Measurements from ENCODE around the gene SCN7A.

SCN7A gene

DNA sequence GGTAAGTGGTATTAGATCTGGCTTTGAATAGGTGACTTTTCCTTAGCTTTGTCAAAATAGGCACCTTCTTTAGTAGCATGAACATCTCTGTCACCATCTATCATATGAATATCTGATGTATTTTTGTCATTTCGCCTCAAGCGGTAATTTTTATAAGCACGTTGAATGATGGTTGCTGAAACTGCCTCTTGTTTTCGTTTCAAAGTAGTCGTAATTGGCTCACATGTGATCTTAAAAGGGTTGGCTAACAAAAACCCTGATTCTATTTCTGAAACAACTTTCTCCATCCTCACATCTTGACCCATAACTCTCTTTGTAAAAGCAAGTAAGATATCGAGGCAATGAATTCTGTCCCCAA, 88.5 kb downstream of the SCN7A start:
- H3K27me3 ChIP-seq = no peaks in the 10 kb centered on the region
- H3K4me3 ChIP-seq = no peak overlapping the region
- no peak overlapping the region for H3K9ac ChIP-seq
- no peaks in the 10 kb centered on the region for H3K36me3 ChIP-seq
- no peak overlapping the region for H3K27ac ChIP-seq
- no peak for TF ChIP-seq Cebpa-rat (IDR thresholded peaks at IDR 0.05)
- H4K20me1 ChIP-seq = no peaks in the 10 kb centered on the region
- H3K4me1 ChIP-seq = no peaks in the 10 kb centered on the region
- no peak overlapping the region for H3K4me2 ChIP-seq
- H3K9me3 ChIP-seq = no peaks in the 10 kb centered on the region

DNA sequence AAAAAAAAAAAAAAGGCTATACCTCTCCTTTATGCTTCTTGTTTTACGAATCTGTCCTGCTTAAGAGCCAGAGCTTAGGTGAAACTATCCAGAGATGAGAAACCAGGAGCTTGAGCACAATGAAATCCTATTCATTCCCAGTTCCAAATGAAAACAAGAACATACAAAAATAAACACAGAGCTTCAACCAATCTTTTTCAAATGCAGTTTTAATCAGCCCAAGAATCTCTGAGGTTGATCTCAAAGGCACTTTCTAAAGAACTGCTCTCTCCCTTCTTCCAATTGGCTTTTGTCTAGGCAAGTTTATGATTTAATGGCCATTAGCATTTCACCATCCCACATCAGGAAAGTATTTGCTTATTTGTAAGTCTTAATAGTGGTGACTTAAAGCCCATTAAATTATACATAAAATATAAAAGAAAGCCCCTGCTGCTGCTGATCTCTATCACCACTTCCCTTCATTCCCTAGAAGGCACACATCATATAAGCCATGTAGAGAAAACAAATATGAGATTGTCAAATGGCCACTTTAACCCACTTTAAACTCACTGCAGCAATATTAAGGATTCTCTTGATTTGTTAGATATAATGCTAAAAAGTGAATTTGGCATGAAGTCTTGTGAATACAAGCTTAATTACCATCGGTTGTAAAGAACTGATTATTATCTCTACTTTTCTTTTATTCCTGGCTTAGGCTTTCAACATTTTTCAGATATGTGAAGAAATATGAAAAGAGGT, 89.0 kb downstream of the SCN7A start:
- Histone ChIP-seq H3K9me3 (no peaks in the 10 kb centered on the region), H3K4me1 (no peaks in the 10 kb centered on the region), H4K20me1 (no peaks in the 10 kb centered on the region), H3K9ac (no peak overlapping the region), H3K27me3 (no peaks in the 10 kb centered on the region), H3K4me2 (no peak overlapping the region), H3K36me3 (no peaks in the 10 kb centered on the region), H3K4me3 (no peak overlapping the region), H3K27ac (no peak overlapping the region)
- no peak for TF ChIP-seq Cebpa-rat (IDR thresholded peaks at IDR 0.05)

DNA sequence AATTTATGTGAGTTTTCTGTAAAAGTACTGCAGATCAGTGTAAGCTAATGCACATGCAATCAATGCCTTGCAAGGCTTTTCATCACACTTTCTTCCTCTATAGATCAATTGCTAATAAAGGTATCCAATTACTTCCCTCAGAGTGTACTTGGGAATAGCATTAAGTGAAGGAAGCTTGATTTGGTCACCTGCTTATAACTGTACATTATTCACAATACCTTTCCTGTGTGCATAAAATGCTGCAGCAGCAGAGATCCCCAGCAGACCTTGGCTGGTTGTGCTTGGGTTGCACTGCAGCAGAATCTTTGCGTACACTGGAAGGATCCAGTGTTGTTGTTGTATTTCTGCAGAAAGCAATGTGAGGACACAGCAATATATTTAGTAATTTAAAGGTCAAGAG, 99.8 kb downstream of the SCN7A start:
- no peak overlapping the region for H3K9ac ChIP-seq
- no peaks in the 10 kb centered on the region for H3K4me1 ChIP-seq
- no peak for TF ChIP-seq Cebpa-rat (IDR thresholded peaks at IDR 0.05)
- H3K36me3 ChIP-seq = no peaks in the 10 kb centered on the region
- no peaks in the 10 kb centered on the region for H3K27me3 ChIP-seq
- no peak overlapping the region for H3K4me2 ChIP-seq
- no peaks in the 10 kb centered on the region for H3K9me3 ChIP-seq
- H4K20me1 ChIP-seq = no peaks in the 10 kb centered on the region
- no peak overlapping the region for H3K4me3 ChIP-seq
- no peak overlapping the region for H3K27ac ChIP-seq

DNA sequence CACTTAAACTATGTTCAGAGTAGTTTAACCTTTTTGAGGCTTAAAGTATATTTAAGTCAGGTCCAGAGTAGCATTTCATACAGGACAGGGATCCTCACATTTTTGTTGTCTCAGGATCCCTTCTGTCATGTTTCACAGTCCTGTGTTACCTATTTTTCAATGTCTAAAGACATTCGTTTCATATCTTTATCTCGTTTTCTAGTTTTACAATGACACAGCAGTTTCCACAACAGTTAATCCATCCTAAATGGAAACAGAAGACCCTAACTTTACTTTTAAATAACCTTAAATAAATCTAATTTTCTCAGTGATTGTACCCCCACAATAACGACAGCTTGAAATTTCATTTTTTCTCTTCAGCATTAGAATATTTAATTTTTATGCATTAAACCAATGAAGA, 101.0 kb downstream of the SCN7A start:
- H3K4me2 ChIP-seq = no peak overlapping the region
- H3K4me1 ChIP-seq = peaks cover 6% of the 10 kb centered on the region; the same call in 1 of the 2 replicates
- no peaks in the 10 kb centered on the region for H3K36me3 ChIP-seq
- H3K27me3 ChIP-seq = no peaks in the 10 kb centered on the region
- no peaks in the 10 kb centered on the region for H4K20me1 ChIP-seq
- H3K9ac ChIP-seq = no peak overlapping the region
- H3K9me3 ChIP-seq = no peaks in the 10 kb centered on the region
- H3K4me3 ChIP-seq = no peak overlapping the region
- H3K27ac ChIP-seq = no peak overlapping the region
- TF ChIP-seq Cebpa-rat (IDR thresholded peaks at IDR 0.05) = no peak

DNA sequence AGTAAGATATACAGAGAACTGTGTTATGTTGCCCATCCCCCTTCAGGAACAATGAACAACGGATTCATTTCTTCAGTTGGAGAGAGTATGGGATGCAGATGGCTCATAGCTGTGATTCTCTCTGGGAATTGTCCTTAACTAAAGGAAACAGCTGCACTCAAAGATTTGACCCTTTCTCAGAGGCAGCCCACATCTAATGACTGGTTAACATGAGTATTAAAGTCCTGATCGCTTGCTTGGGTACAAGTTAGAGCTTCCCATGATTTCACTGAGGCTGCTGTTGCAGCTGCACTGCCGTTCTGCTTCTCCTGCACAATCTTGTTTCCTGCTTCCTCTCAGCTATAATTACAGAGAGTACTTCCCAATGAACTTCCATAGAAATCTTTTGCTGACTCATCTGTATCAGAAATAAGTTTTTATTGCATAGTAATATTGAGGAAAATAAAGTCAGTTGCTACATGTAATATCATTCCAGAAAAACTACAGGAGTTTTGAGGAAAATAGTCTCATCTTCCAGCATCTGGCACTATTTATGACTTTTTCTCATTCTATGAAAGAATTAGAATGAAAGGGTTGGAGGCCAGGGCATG, 105.5 kb downstream of the SCN7A start:
- Histone ChIP-seq H3K4me1 (peaks cover 6% of the 10 kb centered on the region; the same call in 1 of the 2 replicates), H3K9me3 (no peaks in the 10 kb centered on the region), H4K20me1 (no peaks in the 10 kb centered on the region), H3K9ac (no peak overlapping the region), H3K27ac (no peak overlapping the region), H3K4me3 (no peak overlapping the region), H3K27me3 (no peaks in the 10 kb centered on the region), H3K4me2 (peak overlapping the region; percentile 18; the same call in 1 of the 2 replicates), H3K36me3 (no peaks in the 10 kb centered on the region)
- TF ChIP-seq Cebpa-rat (IDR thresholded peaks at IDR 0.05) = no peak

DNA sequence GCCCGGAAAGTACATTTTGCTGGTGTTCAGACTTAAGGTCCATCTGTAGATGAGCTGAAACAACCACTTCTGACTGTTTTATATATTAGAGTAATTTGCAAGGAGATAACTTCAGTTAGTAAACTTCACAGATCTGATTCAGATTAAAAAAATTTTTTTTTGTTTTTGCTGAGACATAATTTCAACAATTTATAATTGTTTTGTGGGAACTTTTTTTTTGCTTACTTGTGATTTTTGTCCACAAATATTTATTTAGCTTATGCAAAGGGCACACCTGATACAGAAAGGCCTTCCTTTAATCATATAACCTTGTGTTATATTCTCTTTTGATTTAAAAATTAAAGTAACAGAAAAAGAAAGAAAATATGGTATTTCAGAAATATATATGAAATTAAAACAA, 108.7 kb downstream of the SCN7A start:
- Histone ChIP-seq H4K20me1 (no peaks in the 10 kb centered on the region), H3K4me3 (no peak overlapping the region), H3K9ac (no peak overlapping the region), H3K27me3 (no peaks in the 10 kb centered on the region), H3K9me3 (no peaks in the 10 kb centered on the region), H3K4me1 (peaks cover 6% of the 10 kb centered on the region; the same call in 1 of the 2 replicates), H3K27ac (no peak overlapping the region), H3K36me3 (no peaks in the 10 kb centered on the region), H3K4me2 (no peak overlapping the region)
- no peak for TF ChIP-seq Cebpa-rat (IDR thresholded peaks at IDR 0.05)

DNA sequence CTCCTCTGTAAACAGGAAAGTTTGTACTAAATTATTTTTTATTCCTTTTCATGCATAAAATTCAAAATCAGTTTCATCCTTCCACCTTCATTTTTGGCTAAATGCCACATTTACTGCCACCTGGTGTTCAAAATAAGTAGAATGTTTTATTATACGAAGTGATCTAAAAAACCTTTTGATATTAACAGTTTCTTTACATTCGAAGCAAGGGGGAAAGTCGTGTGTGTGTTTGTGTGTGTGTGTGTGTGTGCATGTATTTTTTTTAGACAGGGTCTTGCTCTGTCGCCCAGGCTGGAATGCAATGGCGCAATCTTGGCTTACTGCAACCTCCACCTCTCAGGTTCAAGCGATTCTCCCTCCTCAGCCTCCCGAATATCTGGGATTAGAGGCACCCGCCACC, 109.3 kb downstream of the SCN7A start:
- Histone ChIP-seq H3K36me3 (no peaks in the 10 kb centered on the region), H3K4me2 (no peak overlapping the region)
- TF ChIP-seq Cebpa-rat (IDR thresholded peaks at IDR 0.05) = no peak

DNA sequence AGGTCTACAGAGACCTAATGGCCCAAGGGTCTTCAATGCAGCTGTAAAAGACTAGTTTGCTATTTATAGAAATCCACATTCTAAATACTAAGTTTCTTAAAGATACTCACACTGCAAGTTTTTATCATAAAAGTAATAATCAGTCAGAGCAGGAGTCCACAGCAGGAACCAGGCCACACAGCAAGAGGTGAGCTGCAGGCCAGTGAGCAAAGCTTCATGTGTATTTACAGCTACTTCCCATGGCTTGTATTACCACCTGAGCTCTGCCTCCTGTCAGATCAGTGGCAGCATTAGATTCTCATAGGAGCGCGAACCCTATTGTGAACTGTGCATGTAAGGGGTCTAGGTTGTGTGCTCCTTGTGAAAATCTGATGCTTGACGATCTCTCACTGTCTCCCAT, 111.6 kb downstream of the SCN7A start:
- Histone ChIP-seq H3K9ac (no peak overlapping the region), H4K20me1 (no peaks in the 10 kb centered on the region), H3K27me3 (no peaks in the 10 kb centered on the region), H3K4me3 (no peak overlapping the region), H3K27ac (no peak overlapping the region), H3K4me2 (no peak overlapping the region), H3K4me1 (no peaks in the 10 kb centered on the region), H3K9me3 (no peaks in the 10 kb centered on the region), H3K36me3 (no peaks in the 10 kb centered on the region)
- TF ChIP-seq Cebpa-rat (IDR thresholded peaks at IDR 0.05) = no peak

More for the DNA sequence above, 109.3 kb downstream of the SCN7A start:
- Histone ChIP-seq H4K20me1 (no peaks in the 10 kb centered on the region), H3K27me3 (no peaks in the 10 kb centered on the region), H3K9me3 (no peaks in the 10 kb centered on the region), H3K4me1 (peaks cover 6% of the 10 kb centered on the region; the same call in 1 of the 2 replicates), H3K4me3 (no peak overlapping the region), H3K9ac (no peak overlapping the region), H3K27ac (no peak overlapping the region)

DNA sequence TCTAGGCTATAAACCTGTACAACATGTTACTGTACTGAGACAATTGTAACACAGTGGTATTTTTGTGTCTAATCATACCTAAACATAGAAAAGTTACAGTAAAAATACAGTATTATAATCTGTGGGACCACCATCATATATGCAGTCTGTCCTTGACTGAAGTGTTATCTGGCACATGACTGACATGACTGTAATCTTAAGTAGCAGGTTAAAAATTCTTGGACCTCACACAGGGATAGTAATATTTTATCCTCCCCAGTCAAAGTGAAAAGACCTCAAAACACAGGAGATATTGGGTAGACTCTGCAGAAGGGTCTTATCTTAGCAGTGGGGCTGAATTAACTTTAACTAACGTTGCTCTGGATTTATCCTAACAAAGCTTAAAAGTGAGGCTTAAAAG, 113.4 kb downstream of the SCN7A start:
- H3K27ac ChIP-seq = no peak overlapping the region
- no peak overlapping the region for H3K4me3 ChIP-seq
- no peaks in the 10 kb centered on the region for H3K36me3 ChIP-seq
- H3K27me3 ChIP-seq = no peaks in the 10 kb centered on the region
- no peak overlapping the region for H3K9ac ChIP-seq
- H3K4me1 ChIP-seq = no peaks in the 10 kb centered on the region
- H3K9me3 ChIP-seq = no peaks in the 10 kb centered on the region
- no peak for TF ChIP-seq Cebpa-rat (IDR thresholded peaks at IDR 0.05)
- no peak overlapping the region for H3K4me2 ChIP-seq
- no peaks in the 10 kb centered on the region for H4K20me1 ChIP-seq

DNA sequence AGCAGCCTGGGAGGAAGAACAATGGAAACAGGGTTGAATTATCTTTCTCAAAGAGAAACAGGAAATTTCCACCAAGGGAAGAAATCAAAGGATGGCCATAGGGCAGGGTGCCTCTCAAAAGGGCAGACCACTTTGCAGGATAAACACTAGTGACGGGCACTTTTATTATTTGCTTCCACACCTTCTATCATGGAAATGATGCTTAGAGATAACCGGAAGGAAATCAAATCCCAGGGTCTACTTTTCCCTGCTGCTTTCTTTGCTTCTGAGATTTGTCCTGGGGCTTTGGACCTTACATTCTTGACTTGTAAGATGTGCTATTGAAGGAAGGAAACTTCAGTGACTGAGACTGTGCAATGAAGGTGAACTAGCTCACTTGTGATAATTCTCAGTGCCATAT, 117.2 kb downstream of the SCN7A start:
- Histone ChIP-seq H3K9me3 (no peaks in the 10 kb centered on the region), H4K20me1 (no peaks in the 10 kb centered on the region), H3K9ac (no peak overlapping the region), H3K27me3 (no peaks in the 10 kb centered on the region), H3K4me3 (no peak overlapping the region), H3K4me1 (peaks cover 18% of the 10 kb centered on the region), H3K36me3 (no peaks in the 10 kb centered on the region), H3K27ac (no peak overlapping the region), H3K4me2 (no peak overlapping the region)
- no peak for TF ChIP-seq Cebpa-rat (IDR thresholded peaks at IDR 0.05)
